Globus pallidus (tissue), 1 donor: ENCODE results near the gene TRIOBP.

Source experiments
- DNase-seq: peaks from one replicate; pipeline ENCODE4 v3.0.0-alpha.2; 2015; ENCODE audit warnings: low spot score

The TRIOBP gene

DNA sequence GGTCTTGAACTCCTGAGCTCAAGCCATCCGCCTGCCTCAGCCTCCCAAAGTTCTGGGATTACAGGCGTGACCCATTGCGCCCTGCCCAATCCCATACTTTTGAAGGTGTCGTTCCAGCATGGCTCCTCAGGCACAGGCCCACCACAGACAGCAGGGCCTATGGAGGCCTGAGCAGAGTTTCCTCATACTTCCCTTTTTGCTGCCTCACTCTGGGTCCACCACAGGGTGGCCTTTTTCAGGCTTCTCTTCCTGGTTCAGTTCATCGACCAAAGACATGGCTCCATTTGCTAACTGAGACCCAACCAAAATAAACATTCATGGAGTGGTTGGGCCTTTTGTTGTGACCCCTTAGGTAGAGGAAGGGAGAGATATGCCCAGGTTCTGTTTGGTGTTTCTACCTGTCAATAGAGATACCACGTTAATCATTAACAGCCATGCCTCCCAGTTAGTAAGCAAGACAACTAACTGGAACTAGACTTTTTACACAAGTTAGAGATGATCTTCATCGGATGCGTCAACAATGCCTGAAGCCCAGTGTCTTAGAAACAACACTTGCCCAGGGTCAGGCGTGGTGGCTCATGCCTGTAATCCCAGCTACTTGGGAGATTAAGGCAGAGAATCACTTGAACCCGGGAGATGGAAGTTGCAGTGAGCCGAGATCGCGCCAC is 35.1 kb downstream of the TRIOBP start:
- DNase-seq, result no peak

DNA sequence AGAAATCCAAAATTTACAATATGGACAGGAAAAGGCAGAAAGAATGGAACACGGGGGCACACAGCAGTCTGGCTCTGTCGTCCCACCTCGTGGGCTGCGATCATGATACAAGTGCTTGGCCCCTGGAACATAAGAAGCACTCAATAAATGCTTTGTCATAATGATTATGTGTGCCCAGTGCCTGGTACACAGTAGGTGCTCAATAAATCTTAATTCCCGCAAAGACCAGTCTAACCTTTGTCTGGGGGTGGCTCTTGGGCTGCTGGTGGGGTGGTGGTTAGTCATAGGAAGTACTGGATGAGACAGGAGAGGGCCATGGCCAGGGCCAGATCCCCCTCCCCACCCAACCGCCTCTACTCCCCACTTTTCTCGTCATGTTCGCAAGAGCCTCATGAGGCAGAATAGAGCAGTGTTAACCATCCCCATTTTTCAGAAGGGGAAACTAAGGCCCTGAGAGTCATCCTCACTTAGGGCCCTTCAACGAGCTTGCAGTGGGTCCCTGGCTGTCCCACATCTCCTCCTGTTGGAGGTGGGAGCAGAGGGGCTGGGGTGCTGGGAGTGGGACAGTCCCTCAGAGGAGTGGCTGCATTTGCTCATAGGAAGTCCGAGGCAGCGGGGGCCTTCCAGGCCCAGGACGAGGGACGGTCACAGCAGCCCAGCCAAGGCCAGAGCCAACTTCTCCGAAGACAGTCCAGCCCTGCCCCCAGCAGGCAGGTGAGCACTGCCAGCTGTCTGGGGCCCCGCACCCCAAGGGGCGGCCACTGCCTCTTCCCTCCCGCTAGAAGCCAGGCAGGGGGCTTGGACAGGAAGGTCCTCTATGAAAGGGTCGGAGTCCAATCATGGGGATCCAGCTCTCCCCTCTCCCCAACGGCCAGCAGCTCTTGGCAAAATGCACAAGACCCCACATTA is 36.1 kb downstream of the TRIOBP start:
- DNase-seq, result no peak

DNA sequence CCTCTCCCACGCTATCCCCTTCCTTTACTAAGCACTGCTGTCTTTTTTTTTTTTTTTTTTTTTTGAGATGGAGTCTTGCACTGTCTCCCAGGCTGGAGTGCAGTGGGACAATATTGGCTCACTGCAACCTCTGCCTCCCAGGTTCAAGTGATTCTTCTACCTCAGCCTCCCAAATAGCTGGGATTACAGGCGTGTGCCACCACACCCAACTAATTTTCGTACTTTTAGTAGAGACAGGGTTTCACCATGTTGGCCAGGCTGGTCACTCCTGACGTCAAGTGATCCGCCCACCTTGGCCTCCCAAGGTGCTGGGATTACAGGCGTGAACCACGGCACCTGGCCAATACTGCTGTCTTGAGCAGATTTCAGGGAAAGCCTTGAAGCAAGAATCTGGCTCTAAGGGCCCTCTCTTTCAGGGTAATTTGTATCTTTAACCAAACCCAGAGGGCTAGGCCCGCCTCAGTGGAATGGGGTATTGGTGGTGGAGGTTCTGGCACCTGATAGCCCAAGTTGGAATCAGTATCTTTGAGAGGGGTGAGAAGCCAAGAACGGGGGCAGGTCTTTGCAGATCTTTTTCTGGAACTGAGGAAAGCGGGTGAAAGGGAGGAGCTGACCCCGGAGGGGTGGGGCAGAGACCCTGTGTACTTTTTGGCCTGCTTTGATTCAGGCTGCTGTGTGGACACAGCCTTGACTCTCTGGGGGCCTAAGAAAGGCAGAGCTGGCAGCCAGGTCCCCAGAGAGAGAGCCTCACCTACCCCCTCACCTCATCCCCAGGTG is 37.0 kb downstream of the TRIOBP start:
- no peak for DNase-seq

DNA sequence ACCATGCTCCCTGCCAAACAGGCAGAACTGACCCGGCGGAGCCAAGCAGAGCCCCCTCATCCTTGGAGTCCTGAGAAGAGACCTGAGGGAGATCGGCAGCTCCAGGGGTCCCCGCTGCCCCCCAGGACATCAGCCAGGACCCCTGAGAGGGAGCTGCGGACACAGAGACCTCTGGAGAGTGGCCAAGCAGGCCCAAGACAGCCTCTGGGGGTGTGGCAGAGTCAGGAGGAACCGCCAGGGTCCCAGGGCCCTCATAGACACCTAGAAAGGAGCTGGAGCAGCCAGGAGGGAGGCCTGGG is 37.5 kb downstream of the TRIOBP start:
- DNase-seq, result no peak

DNA sequence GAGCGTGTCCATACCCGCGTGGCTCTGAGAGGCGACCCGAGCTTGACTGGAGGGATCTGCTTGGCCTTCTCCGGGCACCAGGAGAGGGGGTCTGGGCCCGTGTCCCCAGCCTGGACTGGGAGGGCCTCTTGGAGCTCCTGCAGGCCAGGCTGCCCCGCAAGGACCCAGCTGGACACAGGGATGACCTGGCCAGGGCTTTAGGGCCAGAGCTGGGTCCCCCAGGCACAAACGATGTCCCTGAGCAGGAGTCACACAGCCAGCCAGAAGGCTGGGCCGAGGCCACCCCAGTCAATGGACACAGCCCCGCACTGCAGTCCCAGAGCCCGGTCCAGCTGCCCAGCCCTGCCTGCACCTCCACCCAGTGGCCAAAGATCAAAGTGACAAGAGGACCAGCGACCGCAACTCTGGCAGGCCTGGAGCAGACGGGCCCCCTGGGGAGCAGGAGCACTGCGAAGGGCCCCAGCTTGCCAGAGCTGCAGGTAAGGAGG is 38.2 kb downstream of the TRIOBP start:
- peak; percentile 38 for DNase-seq

DNA sequence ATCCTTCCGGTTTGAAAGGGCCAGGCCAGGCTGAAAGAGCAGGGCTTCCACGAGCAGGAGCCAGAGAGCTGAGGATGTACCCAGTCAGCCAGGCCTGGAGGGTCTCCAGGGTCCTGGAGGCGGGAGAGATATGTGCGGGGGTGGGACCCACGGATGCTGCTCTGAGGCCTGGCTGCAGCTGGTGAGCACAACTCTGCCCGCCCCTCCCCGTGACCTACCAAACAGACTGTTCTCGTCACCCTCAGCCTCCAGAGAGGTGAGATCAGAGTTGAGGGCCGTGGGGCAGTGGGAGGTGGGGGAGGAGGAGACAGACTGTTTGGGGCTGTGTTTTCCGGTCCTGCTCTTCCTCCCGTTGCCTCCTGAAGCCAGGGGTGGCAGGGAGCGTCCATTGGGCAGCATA is 42.2 kb downstream of the TRIOBP start:
- no peak for DNase-seq

DNA sequence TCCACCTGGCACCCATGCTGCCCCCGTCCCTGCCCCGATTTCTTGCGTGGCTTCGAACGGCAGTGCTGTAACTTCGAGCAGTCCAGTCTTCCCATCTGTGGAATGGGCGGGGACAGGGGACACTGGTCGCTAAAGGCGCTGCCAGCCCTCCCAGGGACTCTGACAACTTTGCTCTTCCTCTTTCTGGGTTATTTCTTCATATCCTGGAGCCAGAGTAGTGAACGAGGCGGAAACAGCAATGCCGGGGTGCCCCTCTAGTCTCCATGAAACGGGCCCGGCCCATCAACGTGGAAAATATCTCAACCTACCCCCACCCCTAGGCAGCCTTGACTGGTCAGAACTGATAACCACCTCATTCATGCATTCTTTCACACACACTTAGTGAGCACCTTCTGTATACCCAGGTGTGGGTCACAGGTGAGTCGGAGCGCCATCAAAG is 42.8 kb downstream of the TRIOBP start:
- DNase-seq, result no peak

DNA sequence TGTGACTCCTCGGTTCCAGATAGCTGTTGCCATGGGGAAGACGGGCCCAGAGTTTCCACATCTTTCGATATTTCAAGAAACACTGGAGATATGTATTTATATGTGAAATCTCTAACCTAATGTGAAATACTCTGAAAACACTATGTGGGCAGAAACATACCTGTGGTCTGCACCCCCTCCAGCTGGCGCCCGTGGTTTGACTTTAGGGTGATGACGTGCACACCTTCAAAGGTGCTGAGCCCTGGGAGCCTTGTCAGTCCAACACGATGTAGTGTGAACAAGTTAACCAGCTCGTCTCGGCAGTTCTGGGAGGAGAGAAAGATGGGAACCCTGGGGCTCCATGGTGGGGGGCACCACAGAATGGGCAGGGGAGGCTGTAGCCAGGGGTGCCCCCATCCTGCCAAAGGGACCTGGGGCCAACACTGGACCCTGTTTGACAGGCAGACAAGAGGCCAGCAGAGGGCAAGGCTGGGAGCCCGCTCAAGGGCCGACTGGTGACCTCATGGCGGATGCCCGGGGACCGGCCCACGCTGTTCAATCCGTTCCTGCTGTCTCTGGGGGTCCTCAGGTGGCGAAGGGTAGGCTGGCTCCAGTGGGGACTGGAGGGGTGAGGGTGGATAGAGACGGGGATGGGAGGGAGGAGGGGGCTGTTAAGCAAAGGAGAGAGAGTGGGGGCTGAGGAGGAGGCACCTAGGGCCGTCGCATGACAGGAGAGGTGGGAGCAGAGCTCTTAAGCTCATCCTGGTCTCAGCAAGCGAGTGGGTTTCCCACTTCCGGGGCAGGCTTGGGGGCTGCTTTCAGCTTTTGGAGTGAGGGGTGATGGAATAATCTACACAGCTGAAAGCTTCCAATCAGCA is 43.8 kb downstream of the TRIOBP start:
- no peak for DNase-seq

DNA sequence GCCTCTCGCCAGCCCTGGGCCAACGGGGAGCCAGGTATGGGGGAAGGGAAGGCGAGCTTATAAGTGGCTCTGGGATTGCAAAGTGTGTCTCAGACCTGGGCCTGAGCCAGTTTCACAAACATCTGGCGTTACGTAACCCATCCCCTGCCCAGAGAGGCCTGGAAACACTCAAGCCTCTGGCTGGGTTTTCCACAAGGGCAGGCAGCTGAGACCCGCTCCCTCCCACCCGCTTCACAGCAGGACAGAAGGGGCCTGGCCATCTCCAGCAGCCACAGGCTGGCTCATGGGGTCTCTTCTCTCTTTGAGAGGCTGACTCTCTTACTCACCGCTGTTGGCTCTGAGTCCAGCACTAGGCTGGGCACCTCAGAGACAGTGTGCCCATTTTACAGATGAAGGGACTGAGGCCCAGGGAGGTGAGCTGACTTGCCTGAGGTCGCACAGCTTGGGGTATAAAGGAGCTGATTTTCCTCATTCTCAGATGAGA is 44.5 kb downstream of the TRIOBP start:
- peak; percentile 33 for DNase-seq

DNA sequence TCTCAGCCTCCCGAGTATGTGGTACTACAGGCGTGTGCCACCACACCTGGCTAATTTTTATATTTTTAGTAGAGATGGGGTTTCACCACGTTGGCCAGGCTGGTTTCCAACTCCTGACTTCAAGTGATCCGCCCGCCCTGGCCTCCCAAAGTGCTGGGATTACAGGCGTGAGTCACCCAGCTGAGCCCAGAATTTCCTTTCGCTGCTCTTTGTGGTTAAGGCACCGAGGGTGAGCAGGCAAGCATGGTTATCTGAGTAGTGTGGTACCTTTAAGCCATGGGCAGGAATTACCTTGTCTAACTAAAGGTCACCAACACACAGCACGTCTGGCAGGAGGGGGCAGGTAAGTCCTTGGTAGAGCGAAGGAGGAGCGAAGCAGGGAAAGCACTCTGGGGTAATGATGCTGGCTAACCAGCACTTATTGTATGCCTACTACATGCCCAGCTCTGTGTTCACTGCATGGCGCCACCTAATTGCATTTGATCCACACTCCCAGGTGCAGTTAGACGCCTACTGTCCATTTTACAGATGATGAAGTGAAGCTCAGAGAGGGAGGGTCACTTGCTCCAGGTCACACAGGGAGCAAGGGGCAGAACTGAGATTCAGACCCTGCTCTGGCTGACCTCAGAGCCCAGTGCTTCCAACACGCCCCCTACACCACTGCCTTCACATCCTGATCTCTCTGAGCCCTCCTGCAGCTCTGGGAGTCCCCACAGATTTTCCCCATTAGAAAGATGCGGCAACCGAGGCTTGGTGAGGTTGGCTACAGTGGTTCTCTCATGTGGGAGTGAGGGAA is 45.7 kb downstream of the TRIOBP start:
- DNase-seq, result no peak

DNA sequence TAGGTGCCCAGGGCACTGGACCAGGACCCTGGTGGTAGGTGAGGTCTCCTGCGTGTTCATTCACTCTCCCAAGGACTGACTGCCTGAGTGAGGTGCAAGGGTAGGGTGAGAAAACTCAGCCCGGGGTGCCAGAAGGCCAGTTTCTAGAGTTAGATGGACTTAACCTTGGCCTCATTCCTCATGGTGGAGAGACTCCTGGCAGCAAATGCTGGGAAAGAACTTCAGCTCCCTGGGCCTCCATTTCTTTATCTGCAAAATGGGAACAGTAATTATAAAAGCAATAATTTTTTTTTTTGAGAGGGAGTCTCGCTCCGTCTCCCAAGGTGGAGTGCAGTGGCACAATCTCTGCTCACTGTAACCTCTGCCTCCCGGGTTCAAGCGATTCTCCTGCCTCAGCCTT is 47.7 kb downstream of the TRIOBP start:
- no peak for DNase-seq

DNA sequence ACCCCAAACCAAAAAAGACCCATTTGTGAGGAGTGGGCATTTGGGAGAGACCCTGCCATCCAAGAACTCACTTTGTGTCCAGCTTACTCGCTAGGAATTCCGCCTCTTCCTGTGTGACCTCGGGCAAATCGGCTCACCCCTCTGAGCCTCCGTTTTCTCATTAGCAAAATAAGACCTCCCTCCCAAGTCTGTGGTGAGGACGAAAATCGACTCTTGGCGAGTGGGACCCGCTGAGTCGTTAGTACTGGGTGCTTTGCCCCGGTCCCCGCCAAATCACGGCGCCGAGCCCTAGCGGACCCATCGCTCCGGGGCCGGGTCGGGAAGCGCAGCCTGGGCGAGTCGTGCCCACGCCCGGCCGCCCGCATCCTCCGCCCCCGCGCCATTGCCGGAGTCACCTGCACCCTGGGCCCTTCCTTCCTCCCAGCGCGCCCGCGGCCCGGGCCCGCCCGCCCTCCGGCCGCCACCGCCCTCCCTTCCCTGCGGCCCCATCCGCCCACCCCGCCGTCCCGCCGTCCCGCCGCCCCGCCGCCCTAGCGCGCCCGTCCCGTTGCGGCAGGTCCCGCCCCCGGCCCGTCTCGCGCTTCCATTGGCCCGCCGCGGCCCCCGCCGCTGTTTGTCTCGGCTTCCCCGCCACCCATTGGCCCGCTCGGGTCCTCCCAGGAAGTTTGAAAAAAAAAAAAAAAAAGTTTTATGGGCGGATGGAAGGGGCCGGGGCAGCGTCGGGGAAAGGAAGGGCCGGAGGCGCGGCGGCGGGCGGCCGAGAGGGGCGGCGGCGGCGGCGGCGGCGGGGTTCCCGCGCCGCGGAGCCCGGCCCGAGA is 48.9 kb downstream of the TRIOBP start:
- DNase-seq, result peak; percentile 86

DNA sequence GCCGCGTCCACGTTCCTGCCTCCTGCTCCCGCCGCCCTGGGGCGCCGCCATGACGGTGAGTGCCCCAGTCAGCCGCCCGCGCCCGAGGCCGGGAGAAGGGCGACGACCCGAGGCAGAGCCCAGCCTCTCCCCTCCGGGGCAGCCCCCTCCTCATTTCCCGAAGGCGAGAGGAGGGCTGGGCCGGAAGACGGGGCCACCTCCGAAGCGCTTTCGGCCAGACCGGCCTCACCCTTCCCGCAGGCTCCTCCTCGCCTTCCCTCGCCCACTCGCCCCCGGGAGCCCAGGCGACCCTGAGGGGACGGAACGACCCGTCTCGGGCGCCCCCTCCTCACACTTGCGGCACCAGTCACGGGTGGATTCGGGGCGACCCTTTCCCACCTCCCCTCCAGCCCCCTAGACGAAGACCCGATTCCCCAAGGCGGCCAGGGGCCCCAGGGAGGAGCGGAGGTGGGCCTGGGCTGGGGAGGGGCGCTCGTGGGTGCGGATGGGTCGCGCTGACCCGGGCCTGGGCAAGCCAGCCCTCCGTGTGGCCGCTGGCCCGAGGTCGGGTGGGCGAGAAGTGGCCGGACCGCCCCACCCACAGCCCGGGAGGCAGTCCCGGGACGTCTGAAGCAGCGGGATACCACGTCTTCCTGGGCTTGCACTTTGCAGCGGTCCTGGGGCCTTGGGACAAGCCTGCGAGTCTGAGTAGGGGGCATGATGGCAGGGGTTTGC is 49.7 kb downstream of the TRIOBP start:
- DNase-seq, result no peak

DNA sequence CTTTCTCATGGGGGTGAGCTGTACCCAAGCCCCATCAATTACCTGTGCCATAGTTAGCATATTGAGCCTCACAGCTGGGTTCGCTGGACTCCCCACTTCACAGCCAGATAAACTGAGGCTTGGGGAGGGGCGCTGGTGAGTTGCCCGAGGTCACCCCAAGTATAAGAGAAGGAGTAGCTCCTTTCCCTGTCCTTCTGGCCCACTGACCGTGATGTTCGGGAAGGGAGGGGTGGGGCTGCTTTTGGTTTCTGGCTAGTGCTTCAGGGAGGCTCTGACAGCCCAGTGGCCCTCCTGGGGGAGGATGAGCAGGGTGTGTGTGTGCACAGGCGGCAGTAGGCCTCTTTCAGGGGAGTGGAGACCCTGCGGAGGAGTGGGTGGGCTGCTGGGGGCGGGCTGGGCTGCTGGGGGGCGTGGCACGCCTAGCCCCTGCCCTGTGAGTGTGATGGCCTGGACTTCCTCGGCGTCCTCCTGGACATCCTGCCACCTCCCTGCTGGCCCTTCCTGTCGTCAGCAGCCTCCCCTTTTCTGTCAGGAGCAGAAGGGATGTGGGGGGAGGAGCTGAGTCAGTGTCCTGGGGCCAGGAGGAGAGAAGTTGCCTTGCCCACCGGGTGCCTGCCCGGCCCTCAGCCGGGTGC is 50.3 kb downstream of the TRIOBP start:
- no peak for DNase-seq

DNA sequence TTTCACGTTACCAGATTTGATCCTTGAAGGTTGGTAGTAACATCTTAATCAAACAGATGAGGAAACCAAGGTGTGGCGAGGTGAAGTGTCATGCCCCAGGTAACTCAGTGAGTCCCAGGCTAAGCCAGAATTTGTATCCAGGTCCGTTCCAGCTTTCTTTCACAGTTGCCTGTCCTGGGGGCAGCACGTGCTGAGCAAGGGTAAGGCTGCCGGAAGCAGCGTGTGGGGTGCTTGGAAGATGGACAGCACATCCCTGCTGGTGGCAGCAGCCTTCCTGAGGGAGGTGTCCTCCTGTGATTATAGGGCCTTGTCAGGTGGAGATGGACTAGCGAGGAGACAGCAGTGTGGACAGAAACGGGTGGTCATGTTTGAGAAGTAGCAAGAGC is 50.9 kb downstream of the TRIOBP start:
- DNase-seq, result no peak

DNA sequence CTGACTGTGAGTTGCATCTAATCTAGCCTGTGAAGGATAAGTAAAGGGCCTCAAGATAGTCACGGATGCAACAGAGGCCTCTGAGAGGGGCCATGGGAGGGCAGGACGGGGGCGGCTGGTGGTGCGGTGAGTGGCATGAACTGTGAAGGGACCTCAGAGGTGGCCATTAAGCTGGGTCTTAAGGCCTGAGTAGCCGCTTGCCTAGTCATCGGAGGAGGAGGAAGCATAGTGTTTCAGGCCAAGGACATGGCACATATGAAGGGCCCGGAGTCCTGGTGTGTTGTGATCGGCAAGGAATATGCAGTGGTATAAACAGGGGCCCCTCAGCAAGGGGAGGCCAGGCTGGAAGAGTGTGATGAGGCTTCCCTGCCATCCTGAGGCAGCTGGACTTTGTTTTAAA is 51.8 kb downstream of the TRIOBP start:
- DNase-seq, result no peak

DNA sequence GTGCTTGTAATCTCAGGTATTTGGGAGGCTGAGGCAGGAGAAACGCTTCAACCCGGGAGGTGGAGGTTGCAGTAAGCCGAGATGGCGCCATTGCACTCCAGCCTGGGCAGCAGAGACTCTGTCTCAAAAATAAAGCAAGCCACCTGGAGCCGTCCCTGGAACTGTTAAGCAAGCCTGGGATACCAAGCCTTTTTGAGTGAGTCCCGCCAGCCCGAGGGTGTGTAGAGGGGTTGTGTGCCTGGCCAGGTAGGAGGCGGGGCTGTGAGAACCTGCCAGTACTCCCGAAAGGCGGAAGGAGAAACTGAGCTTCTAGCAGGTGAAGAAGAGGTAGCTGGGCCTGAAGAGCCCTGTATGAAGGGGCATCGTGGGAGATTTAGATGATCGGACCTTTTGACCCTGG is 52.4 kb downstream of the TRIOBP start:
- no peak for DNase-seq

DNA sequence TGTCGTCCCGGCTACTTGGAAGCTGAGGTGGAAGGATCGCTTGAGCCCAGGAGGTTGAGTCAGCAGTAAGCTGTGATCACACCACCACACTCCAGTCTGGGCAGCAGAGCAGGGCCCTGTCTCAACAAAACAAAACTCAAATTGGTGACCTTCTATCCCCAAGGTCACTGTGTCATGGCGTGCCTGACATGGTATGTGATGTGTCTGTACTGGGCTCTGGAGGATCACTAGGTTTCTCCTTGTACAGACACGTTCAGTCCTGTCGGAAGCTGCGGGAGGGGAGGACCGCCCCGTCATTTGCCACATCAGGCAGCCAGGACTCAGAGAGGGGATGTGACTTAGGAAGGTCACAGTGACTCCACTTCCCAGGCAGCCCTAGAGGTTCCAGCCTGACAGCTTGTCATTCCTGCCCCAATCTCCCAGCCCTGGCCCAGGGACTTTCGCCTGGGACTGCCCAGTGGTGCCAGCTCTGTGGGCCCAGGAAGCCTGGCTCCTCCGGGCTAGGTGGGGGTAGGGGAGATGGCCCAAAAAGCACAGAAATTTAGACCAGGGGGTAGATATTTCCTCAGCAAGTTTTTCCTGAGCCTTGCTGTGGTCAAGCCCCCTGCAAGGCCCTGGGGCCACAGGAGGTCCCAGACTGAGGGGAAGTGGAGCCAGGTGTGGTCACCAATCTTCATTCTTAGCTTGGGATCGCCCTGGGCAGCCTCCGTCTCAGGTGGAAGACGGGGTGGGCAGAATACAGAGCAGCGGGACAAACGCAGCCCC is 53.2 kb downstream of the TRIOBP start:
- no peak for DNase-seq
